B cell (primary cell): ENCODE results near the gene SLIT3. TPM values are rescaled to one million over a fixed set of nuclear protein-coding genes. Genes with fewer than 3 reads are reported as not detected.

Experiments used
- ATAC-seq: fragments of 200-7000 bp; cut with Tn5 transposase; one replicate; pipeline ENCODE4 v1.10.0; 2021; ENCODE audit warnings: low read depth, mild to moderate bottlenecking, moderate number of reproducible peaks, moderate library complexity
- CTCF ChIA-PET: fragments of 350-600 bp; sonication (Branson Sonifier 250); formaldehyde crosslinking; loops from one replicate; lab custom pipeline; 2021; ENCODE audit warnings: antibody characterized with exemption, inconsistent platforms; lab: Charles Lee
- POLR2A ChIA-PET: fragments of 350-600 bp; sonication (Branson Sonifier 250); formaldehyde crosslinking; loops from one replicate; lab custom pipeline; 2021; ENCODE audit warnings: antibody characterized with exemption; lab: Charles Lee
- DNase-seq: peaks from one replicate; pipeline ENCODE4 v3.0.0; 2013
- H2AFZ ChIP-seq: 2 replicates; pipeline ENCODE4 v1.6.1; 2012; ENCODE audit warnings: mild to moderate bottlenecking, low read depth, low read length; ENCODE audit not compliant: insufficient read depth, poor library complexity, severe bottlenecking
- H3K27ac ChIP-seq, 2 donors: 1 replicate in 1 of 2; 2 replicates in 1 of 2; pipeline ENCODE4 v1.5.1; 2012 to 2013; ENCODE audit warnings: low read length in 2 of 2, mild to moderate bottlenecking in 2 of 2, moderate library complexity in 1 of 2
- H3K27me3 ChIP-seq, 4 experiments: fragments of 200-600 bp in 1 of 4; sonication (generic) in 1 of 4; replicated peaks in 1 of 4; 1 replicate in 2 of 4; 2 replicates in 2 of 4; pipeline versions ENCODE4 v1.6.1 to v1.7.0; 2013 to 2016; ENCODE audit warnings: low read length in 3 of 4, mild to moderate bottlenecking in 2 of 4, mixed read lengths in 1 of 4, moderate library complexity in 1 of 4; ENCODE audit not compliant: insufficient read depth in 4 of 4, control insufficient read depth in 3 of 4; ENCODE audit errors: control extremely low read depth in 1 of 4
- H3K36me3 ChIP-seq, 2 experiments: replicated peaks in 1 of 2; 1 replicate in 1 of 2; 2 replicates in 1 of 2; pipeline versions ENCODE4 v1.6.1 to v1.7.1; 2013; ENCODE audit warnings: low read length in 1 of 2; ENCODE audit not compliant: insufficient read depth in 2 of 2, control insufficient read depth in 1 of 2; ENCODE audit errors: control extremely low read depth in 1 of 2, extremely low read depth in 1 of 2
- H3K4me1 ChIP-seq, 2 donors: fragments of 200-600 bp in 1 of 2; sonication (generic) in 1 of 2; 1 replicate in 1 of 2; 2 replicates in 1 of 2; pipeline versions ENCODE4 v1.5.1 to v1.6.1; 2013 to 2017; ENCODE audit warnings: low read length in 2 of 2; ENCODE audit not compliant: control insufficient read depth in 2 of 2, insufficient read depth in 2 of 2
- H3K4me2 ChIP-seq: replicated peaks from 2 replicates; pipeline ENCODE3; 2012; ENCODE audit warnings: mild to moderate bottlenecking, low read depth, low read length; ENCODE audit not compliant: poor library complexity, severe bottlenecking
- H3K4me3 ChIP-seq, 5 experiments: fragments of 200-600 bp in 1 of 5; sonication (generic) in 1 of 5; 1 replicate in 3 of 5; 2 replicates in 2 of 5; pipeline versions ENCODE4 v1.5.1 to v1.7.0; 2011 to 2016; ENCODE audit warnings: low read length in 4 of 5, mild to moderate bottlenecking in 4 of 5, low read depth in 2 of 5, control low read depth in 1 of 5, moderate library complexity in 1 of 5; ENCODE audit not compliant: insufficient read depth in 1 of 5; ENCODE audit errors: control extremely low read depth in 1 of 5, extremely low read depth in 1 of 5
- H3K79me2 ChIP-seq: fragments of 200-600 bp; sonication (generic); one replicate; pipeline ENCODE4 v1.6.0; 2016; ENCODE audit warnings: low read length; ENCODE audit not compliant: control insufficient read depth, insufficient read depth
- H3K9ac ChIP-seq: fragments of 200-600 bp; sonication (generic); 2 replicates; pipeline ENCODE4 v1.6.1; 2017; ENCODE audit warnings: mild to moderate bottlenecking, low read length, moderate library complexity
- H3K9me3 ChIP-seq, 3 donors: one replicate each; pipeline versions ENCODE4 v1.6.1 to v1.7.1; 2013; ENCODE audit warnings: low read length in 2 of 3; ENCODE audit not compliant: control insufficient read depth in 2 of 3, insufficient read depth in 1 of 3; ENCODE audit errors: control extremely low read depth in 1 of 3
- H4K20me1 ChIP-seq: 2 replicates; pipeline ENCODE4 v1.6.0; 2012; ENCODE audit warnings: mild to moderate bottlenecking, low read length; ENCODE audit not compliant: insufficient read depth, control insufficient read depth, poor library complexity, severe bottlenecking
- H3K27ac Mint-ChIP-seq: one replicate; pipeline ENCODE4 v1.8.0; 2021; ENCODE audit warnings: mixed read lengths
- H3K27me3 Mint-ChIP-seq: one replicate; pipeline ENCODE4 v1.8.0; 2021; ENCODE audit warnings: mixed read lengths
- H3K4me1 Mint-ChIP-seq: one replicate; pipeline ENCODE4 v1.8.0; 2021; ENCODE audit warnings: mixed read lengths
- H3K4me3 Mint-ChIP-seq: one replicate; pipeline ENCODE4 v1.8.0; 2021; ENCODE audit warnings: mixed read lengths
- H3K9me3 Mint-ChIP-seq: one replicate; pipeline ENCODE4 v1.8.0; 2022; ENCODE audit warnings: mixed read lengths; ENCODE audit not compliant: insufficient read depth
- CTCF ChIP-seq: fragments of 200-600 bp; IDR thresholded peaks from one replicate; pipeline ENCODE4 v1.8.0; 2022; ENCODE audit warnings: antibody characterized with exemption, mild to moderate bottlenecking
- EZH2 ChIP-seq: IDR thresholded peaks from 2 replicates; pipeline ENCODE4 v1.6.1; 2012; ENCODE audit warnings: borderline replicate concordance, low read depth, mild to moderate bottlenecking, moderate library complexity, low read length; ENCODE audit not compliant: insufficient read depth, poor library complexity, severe bottlenecking
- WGBS: methylation state at CpG from one replicate; pipeline ENCODE4 v1.1.5; 2013; ENCODE audit warnings: missing lambda C conversion rate; ENCODE audit not compliant: insufficient coverage; 5-methylcytosine and 5-hydroxymethylcytosine counted together
- intact Hi-C: fragments of 100-400 bp; cut with micrococcal nuclease; formaldehyde crosslinking; loops from one replicate; pipeline ENCODE4 v1.10.0; 2022
- polyA plus RNA-seq: library from polyadenylated mRNA; depleted of rRNA; stranded (reverse); fragments of >200 nt; gene quantifications from 2 replicates; pipeline ENCODE4 v1.2.3, GENCODE V29; 2012
- total RNA-seq, 2 donors: library from RNA; stranded (reverse); fragments of 120-200 nt in 1 of 2; gene quantifications; 1 replicate in 1 of 2; 2 replicates in 1 of 2; pipeline versions ENCODE4 v1.2.3 to v1.2.4, GENCODE V29; 2013 to 2022

SLIT3 gene
- total and polyA plus RNA-seq, 2 donors (not counting 1 experiment from before 2014, with no cell fraction given): not detected

- peaks cover 0 to 21% (median 0%) of the 10 kb centered on the region in 3 donors for H3K9me3 ChIP-seq
- H3K27ac ChIP-seq: no peak overlapping the region
- intact Hi-C loops: no loop called here
- H3K9ac ChIP-seq: no peak overlapping the region
- no peaks in the 10 kb centered on the region for H3K27me3 Mint-ChIP-seq
- H3K9me3 Mint-ChIP-seq: peaks cover 6% of the 10 kb centered on the region
- no peaks in the 10 kb centered on the region for H3K79me2 ChIP-seq
- no peaks in the 10 kb centered on the region for H3K4me1 ChIP-seq
- H3K4me2 ChIP-seq: no peak overlapping the region
- WGBS: 56% methylated on average over 13 of the region's 19 CpGs
- H4K20me1 ChIP-seq: no peaks in the 10 kb centered on the region
- H3K36me3 ChIP-seq: no peaks in the 10 kb centered on the region
- POLR2A ChIA-PET: no interaction called here
- H3K4me1 Mint-ChIP-seq: no peaks in the 10 kb centered on the region
- no peak overlapping the region for H2AFZ ChIP-seq
- ATAC-seq: no peak
- no peak overlapping the region for H3K4me3 ChIP-seq
- TF ChIP-seq EZH2 (no peak), CTCF (no peak)
- H3K4me3 Mint-ChIP-seq: no peak overlapping the region
- CTCF ChIA-PET: interaction anchor here (0.6 kb wide), 1 partner anchor 12 kb away, joined by 3 read pairs; no protein-coding TSS in a partner anchor
- DNase-seq: no peak
- H3K27ac Mint-ChIP-seq: no peak overlapping the region
- H3K27me3 ChIP-seq: no peaks in the 10 kb centered on the region
These were observed 552.8 kb downstream of the SLIT3 start for GRCh38 chr5:168747987-168748777.

GRCh38 chr5:168746893-168747640, 553.9 kb downstream of the SLIT3 start:
- DNase-seq (no peak), ATAC-seq (no peak)
- H4K20me1 ChIP-seq: no peaks in the 10 kb centered on the region
- ChIA-PET CTCF (no interaction called here), POLR2A (no interaction called here)
- no peak overlapping the region for H2AFZ ChIP-seq
- 86% methylated on average over 9 of the region's 11 CpGs for WGBS
- H3K4me3 ChIP-seq: no peak overlapping the region
- no peaks in the 10 kb centered on the region for H3K27me3 ChIP-seq
- intact Hi-C loops: no loop called here
- Mint-ChIP-seq H3K27me3 (no peaks in the 10 kb centered on the region), H3K9me3 (peaks cover 6% of the 10 kb centered on the region), H3K4me1 (no peaks in the 10 kb centered on the region), H3K27ac (no peak overlapping the region), H3K4me3 (no peak overlapping the region)
- H3K4me1 ChIP-seq: no peaks in the 10 kb centered on the region
- no peak overlapping the region for H3K9ac ChIP-seq
- TF ChIP-seq CTCF: no peak
- TF ChIP-seq EZH2: no peak
- H3K36me3 ChIP-seq: no peaks in the 10 kb centered on the region
- peaks cover 0 to 21% (median 0%) of the 10 kb centered on the region in 3 donors for H3K9me3 ChIP-seq
- H3K79me2 ChIP-seq: no peaks in the 10 kb centered on the region
- H3K27ac ChIP-seq: no peak overlapping the region
- H3K4me2 ChIP-seq: no peak overlapping the region
